B cell (primary cell): ENCODE measurements around the gene CRP.

ENCODE experiments used
- CTCF ChIP-seq: fragments of 200-600 bp; IDR thresholded peaks from one replicate; pipeline ENCODE4 v1.8.0; 2022; ENCODE audit warnings: antibody characterized with exemption, mild to moderate bottlenecking
- EZH2 ChIP-seq: IDR thresholded peaks from 2 replicates; pipeline ENCODE4 v1.6.1; 2012; ENCODE audit warnings: borderline replicate concordance, low read depth, mild to moderate bottlenecking, moderate library complexity, low read length; ENCODE audit not compliant: insufficient read depth, poor library complexity, severe bottlenecking

GRCh38 chr1:159664247-159664646 is 50.1 kb downstream of the CRP start:
- no peak for TF ChIP-seq CTCF
- no peak for TF ChIP-seq EZH2
